ENCODE measurements around the gene CLEC2B.

GRCh38 chr12:9805883-9806282 is 63.3 kb downstream of the CLEC2B start:
- TF ChIP-seq CTCF (IDR thresholded peaks at IDR 0.05) (no peak), EP300 (IDR thresholded peaks at IDR 0.05) (no peak)
